SU-DHL-6 (cell line): ENCODE data around the gene GOLGA6L24.
"Not testable (repeated sequence)": the region's sequence is repeated elsewhere in the genome, so short reads cannot be mapped to it uniquely, and the experiment has no call there.

Experiments used
- EZH2phosphoT487 ChIP-seq: fragments of 200-600 bp; sonication (generic), shearing (Covaris generic); conservative IDR thresholded peaks from 2 replicates; pipeline ENCODE4 v1.6.1; 2018; ENCODE audit warnings: mild to moderate bottlenecking, antibody characterized with exemption, low read length, moderate library complexity, mixed read lengths
- TF ChIP-seq, protein P1 (sequence below): fragments of 200-600 bp; sonication (generic); IDR thresholded peaks from one replicate; pipeline ENCODE4 v1.5.1; 2017; ENCODE audit warnings: antibody characterized with exemption, mild to moderate bottlenecking, low read length, moderate library complexity; ENCODE audit not compliant: insufficient read depth, poor library complexity, severe bottlenecking

DNA sequence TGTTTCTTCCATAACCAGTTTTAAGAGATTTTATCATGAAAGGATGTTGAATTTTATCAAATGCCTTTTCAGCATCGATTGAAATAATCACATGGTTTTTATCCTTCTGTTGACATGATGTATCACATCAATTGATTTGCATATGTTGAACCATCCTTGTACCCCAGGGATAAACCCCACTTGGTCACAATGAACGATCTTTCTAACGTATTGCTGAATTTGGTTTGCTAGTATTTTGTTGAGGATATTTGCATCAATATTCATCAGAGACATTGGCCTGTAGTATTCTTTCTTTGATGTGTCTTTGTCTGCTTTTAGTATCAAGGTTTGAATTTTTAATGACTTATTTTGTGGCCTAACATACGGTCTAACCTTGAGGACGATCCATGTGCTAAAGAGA lies 49.2 kb downstream of the GOLGA6L24 start:
- TF ChIP-seq, protein P1, sequence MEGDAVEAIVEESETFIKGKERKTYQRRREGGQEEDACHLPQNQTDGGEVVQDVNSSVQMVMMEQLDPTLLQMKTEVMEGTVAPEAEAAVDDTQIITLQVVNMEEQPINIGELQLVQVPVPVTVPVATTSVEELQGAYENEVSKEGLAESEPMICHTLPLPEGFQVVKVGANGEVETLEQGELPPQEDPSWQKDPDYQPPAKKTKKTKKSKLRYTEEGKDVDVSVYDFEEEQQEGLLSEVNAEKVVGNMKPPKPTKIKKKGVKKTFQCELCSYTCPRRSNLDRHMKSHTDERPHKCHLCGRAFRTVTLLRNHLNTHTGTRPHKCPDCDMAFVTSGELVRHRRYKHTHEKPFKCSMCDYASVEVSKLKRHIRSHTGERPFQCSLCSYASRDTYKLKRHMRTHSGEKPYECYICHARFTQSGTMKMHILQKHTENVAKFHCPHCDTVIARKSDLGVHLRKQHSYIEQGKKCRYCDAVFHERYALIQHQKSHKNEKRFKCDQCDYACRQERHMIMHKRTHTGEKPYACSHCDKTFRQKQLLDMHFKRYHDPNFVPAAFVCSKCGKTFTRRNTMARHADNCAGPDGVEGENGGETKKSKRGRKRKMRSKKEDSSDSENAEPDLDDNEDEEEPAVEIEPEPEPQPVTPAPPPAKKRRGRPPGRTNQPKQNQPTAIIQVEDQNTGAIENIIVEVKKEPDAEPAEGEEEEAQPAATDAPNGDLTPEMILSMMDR = not testable (repeated sequence)
- TF ChIP-seq EZH2phosphoT487 = not testable (repeated sequence)
